Karpas-422 (cell line): ENCODE measurements around the gene TMC4. TPM values are rescaled to one million over a fixed set of nuclear protein-coding genes. Genes with fewer than 3 reads are reported as not detected.
"Not testable (repeated sequence)": the region's sequence is repeated elsewhere in the genome, so short reads cannot be mapped to it uniquely, and the experiment has no call there.

Source experiments
- DNase-seq: peaks from one replicate; pipeline ENCODE4 v3.0.0-alpha.2; 2015
- H2AFZ ChIP-seq: fragments of 200-600 bp; sonication (generic); 2 replicates; pipeline ENCODE4 v1.6.1; 2014; ENCODE audit warnings: antibody characterized with exemption, low read length, mixed read lengths
- H3K27ac ChIP-seq: fragments of 200-600 bp; sonication (generic); 2 replicates; pipeline ENCODE4 v1.5.1; 2014; ENCODE audit warnings: mild to moderate bottlenecking, low read length, moderate library complexity
- H3K27me3 ChIP-seq: fragments of 200-600 bp; sonication (generic); 2 replicates; pipeline ENCODE4 v1.6.1; 2014; ENCODE audit warnings: low read length, mixed read lengths
- H3K36me3 ChIP-seq: fragments of 200-600 bp; sonication (generic); 2 replicates; pipeline ENCODE4 v1.6.1; 2014; ENCODE audit warnings: low read length, mixed read lengths; ENCODE audit not compliant: insufficient read depth
- H3K4me1 ChIP-seq: fragments of 200-600 bp; sonication (generic); 2 replicates; pipeline ENCODE4 v1.6.1; 2014; ENCODE audit warnings: mild to moderate bottlenecking, low read length, mixed read lengths
- H3K4me2 ChIP-seq: fragments of 200-600 bp; sonication (generic); 2 replicates; pipeline ENCODE4 v1.6.1; 2014; ENCODE audit warnings: low read length, low read depth, mild to moderate bottlenecking; ENCODE audit not compliant: poor library complexity, severe bottlenecking
- H3K4me3 ChIP-seq: fragments of 200-600 bp; sonication (generic); 2 replicates; pipeline ENCODE4 v1.5.1; 2014; ENCODE audit warnings: mild to moderate bottlenecking, antibody characterized with exemption, low read length, mixed read lengths
- H3K79me2 ChIP-seq: fragments of 200-600 bp; sonication (generic); 2 replicates; pipeline ENCODE4 v1.6.1; 2014; ENCODE audit warnings: mild to moderate bottlenecking, low read length, mixed read lengths
- H3K9ac ChIP-seq: fragments of 200-600 bp; sonication (generic); 2 replicates; pipeline ENCODE4 v1.6.0; 2014; ENCODE audit warnings: low read length
- H3K9me2 ChIP-seq: fragments of 200-600 bp; sonication (generic), shearing (Covaris generic); replicated peaks from 2 replicates; pipeline ENCODE4 v1.6.0; 2014; ENCODE audit warnings: mild to moderate bottlenecking, low read length, moderate library complexity; ENCODE audit not compliant: insufficient read depth
- H3K9me3 ChIP-seq: fragments of 300-700, 200-600 bp; sonication (generic); 2 replicates; pipeline ENCODE4 v1.6.1; 2014; ENCODE audit warnings: low read length, mixed read lengths
- H4K20me1 ChIP-seq: fragments of 200-600 bp; sonication (generic); 2 replicates; pipeline ENCODE4 v1.6.1; 2014; ENCODE audit warnings: mild to moderate bottlenecking, antibody characterized with exemption, low read length, low read depth; ENCODE audit not compliant: insufficient read depth
- total RNA-seq: library from RNA; depleted of rRNA; stranded (reverse); fragments of >200 nt; shearing (Covaris generic); gene quantifications from 2 replicates; pipeline ENCODE4 v1.2.3, GENCODE V29; 2014; ENCODE audit warnings: low replicate concordance

The TMC4 gene
- total RNA-seq, 1 experiment from 2014 or later = not detected

DNA sequence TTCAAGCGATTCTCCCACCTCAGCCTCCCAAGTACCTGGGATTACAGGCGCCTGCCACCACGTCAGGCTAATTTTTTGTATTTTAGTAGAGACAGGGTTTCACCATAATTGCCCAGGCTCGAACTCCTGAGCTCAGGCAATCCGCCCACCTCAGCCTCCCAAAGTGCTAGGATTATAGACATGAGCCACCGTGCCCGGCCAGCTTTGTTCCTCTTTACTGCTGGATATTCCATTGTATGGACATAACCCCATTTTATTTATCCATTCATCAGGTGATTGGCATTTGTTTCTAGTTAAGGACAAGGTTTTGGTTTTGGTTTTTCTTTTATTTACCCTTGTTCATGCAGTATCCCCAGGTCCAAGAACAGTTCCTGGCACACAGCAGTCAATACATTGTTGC lies 23.6 kb upstream of the TMC4 start:
- peaks cover 5% of the 10 kb centered on the region for H4K20me1 ChIP-seq
- H3K9me3 ChIP-seq = no peaks in the 10 kb centered on the region
- peaks cover 18% of the 10 kb centered on the region for H3K36me3 ChIP-seq
- H3K9me2 ChIP-seq = no peaks in the 10 kb centered on the region
- no peak for DNase-seq
- no peak overlapping the region for H2AFZ ChIP-seq
- no peaks in the 10 kb centered on the region for H3K27me3 ChIP-seq
- no peak overlapping the region for H3K4me2 ChIP-seq
- no peak overlapping the region for H3K4me3 ChIP-seq
- H3K9ac ChIP-seq = no peak overlapping the region
- H3K79me2 ChIP-seq = peaks cover 29% of the 10 kb centered on the region
- H3K4me1 ChIP-seq = peaks cover 27% of the 10 kb centered on the region
- no peak overlapping the region for H3K27ac ChIP-seq

GRCh38 chr19:54194463-54194862 lies 21.5 kb upstream of the TMC4 start:
- not testable (repeated sequence) for H3K9ac ChIP-seq, H3K27me3 ChIP-seq, H3K9me3 ChIP-seq, H4K20me1 ChIP-seq, DNase-seq, H3K27ac ChIP-seq, H3K4me3 ChIP-seq, H2AFZ ChIP-seq, H3K4me2 ChIP-seq, H3K9me2 ChIP-seq
- Histone ChIP-seq H3K79me2 (peaks cover 23% of the 10 kb centered on the region), H3K4me1 (peaks cover 17% of the 10 kb centered on the region), H3K36me3 (peaks cover 13% of the 10 kb centered on the region; the same call in 1 of the 2 replicates)

DNA sequence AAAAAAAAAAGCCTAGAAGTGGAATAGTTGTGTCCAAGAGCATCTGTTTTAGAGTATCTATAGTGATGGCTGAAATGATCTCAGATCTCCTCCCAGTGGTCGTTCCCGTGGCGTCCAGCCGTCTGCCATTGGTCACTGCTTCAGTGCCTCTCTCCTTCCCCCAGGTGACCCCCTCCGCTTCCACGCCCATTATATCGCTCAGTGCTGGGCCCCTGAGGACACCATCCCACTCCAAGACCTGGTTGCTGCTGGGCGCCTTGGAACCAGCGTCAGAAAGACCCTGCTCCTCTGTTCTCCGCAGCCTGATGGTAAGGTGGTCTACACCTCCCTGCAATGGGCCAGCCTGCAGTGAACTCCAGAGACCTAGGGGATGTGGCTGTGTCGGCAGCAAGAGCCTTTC lies 20.1 kb upstream of the TMC4 start:
- H3K27ac ChIP-seq = no peak overlapping the region
- no peak for DNase-seq
- H3K9ac ChIP-seq = 0 out of 2 replicates have a peak overlapping the region, but pooled peaks have one; percentile 15
- no peaks in the 10 kb centered on the region for H3K9me3 ChIP-seq
- H3K4me2 ChIP-seq = no peak overlapping the region
- H3K4me1 ChIP-seq = peaks cover 20% of the 10 kb centered on the region
- no peaks in the 10 kb centered on the region for H3K27me3 ChIP-seq
- H3K4me3 ChIP-seq = no peak overlapping the region
- H3K79me2 ChIP-seq = peaks cover 34% of the 10 kb centered on the region
- no peak overlapping the region for H2AFZ ChIP-seq
- no peaks in the 10 kb centered on the region for H3K9me2 ChIP-seq
- H4K20me1 ChIP-seq = no peaks in the 10 kb centered on the region
- H3K36me3 ChIP-seq = peaks cover 13% of the 10 kb centered on the region; the same call in 1 of the 2 replicates

DNA sequence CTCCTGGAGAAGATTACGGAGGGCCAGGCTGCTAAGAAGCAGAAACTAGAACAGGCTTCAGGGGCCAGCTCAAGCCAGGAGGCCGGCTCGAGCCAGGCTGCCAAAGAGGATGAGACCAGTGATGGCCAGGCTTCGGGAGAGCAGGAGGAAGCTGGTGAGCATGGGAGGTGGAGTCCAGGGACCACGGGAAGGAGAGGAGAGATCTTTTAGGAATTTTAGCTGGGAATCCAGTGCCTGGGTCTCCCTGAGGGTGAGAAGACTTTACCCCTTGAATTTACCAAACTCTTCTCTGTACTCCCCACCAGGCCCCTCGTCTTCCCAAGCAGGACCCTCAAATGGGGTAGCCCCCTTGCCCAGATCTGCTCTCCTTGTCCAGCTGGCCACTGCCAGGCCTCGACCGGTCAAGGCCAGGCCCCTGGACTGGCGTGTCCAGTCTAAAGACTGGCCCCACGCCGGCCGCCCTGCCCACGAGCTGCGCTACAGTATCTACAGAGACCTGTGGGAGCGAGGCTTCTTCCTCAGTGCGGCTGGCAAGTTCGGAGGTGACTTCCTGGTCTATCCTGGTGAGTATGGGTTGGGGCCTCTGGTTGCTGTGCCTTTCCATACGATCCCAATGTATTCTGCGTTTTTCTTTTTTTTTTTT lies 19.0 kb upstream of the TMC4 start:
- no peaks in the 10 kb centered on the region for H4K20me1 ChIP-seq
- H3K36me3 ChIP-seq = peaks cover 17% of the 10 kb centered on the region; the same call in 1 of the 2 replicates
- no peaks in the 10 kb centered on the region for H3K9me3 ChIP-seq
- peak overlapping the region; percentile 87 for H3K9ac ChIP-seq
- H3K9me2 ChIP-seq = no peaks in the 10 kb centered on the region
- peak overlapping the region; percentile 38; the same call in 1 of the 2 replicates for H2AFZ ChIP-seq
- H3K27me3 ChIP-seq = no peaks in the 10 kb centered on the region
- H3K27ac ChIP-seq = peak overlapping the region; percentile 83
- H3K4me1 ChIP-seq = peaks cover 22% of the 10 kb centered on the region
- peak overlapping the region; percentile 73 for H3K4me3 ChIP-seq
- peak overlapping the region; percentile 76 for H3K4me2 ChIP-seq
- no peak for DNase-seq
- H3K79me2 ChIP-seq = peaks cover 44% of the 10 kb centered on the region

- H2AFZ ChIP-seq = peak within 1 kb of the TSS; percentile 95
- DNase-seq = peak; percentile 97
- no peaks in the 10 kb centered on the region for H3K9me3 ChIP-seq
- peaks cover 17% of the 10 kb centered on the region; the same call in 1 of the 2 replicates for H3K36me3 ChIP-seq
- no peaks in the 10 kb centered on the region for H3K27me3 ChIP-seq
- H3K79me2 ChIP-seq = peaks cover 47% of the 10 kb centered on the region
- no peaks in the 10 kb centered on the region for H4K20me1 ChIP-seq
- no peaks in the 10 kb centered on the region for H3K9me2 ChIP-seq
- peak within 1 kb of the TSS; percentile 87 for H3K9ac ChIP-seq
- peak within 1 kb of the TSS; percentile 83 for H3K27ac ChIP-seq
- H3K4me1 ChIP-seq = peaks cover 22% of the 10 kb centered on the region
- H3K4me3 ChIP-seq = peak within 1 kb of the TSS; percentile 73
- peak within 1 kb of the TSS; percentile 76 for H3K4me2 ChIP-seq
Observed at GRCh38 chr19:54191011-54191810, 18.3 kb upstream of the TMC4 start, which contains the start of gene TSEN34. TSEN34 (plus strand) TSS chr19:54191308; CDS start chr19:54191365, 57 bp downstream.

DNA sequence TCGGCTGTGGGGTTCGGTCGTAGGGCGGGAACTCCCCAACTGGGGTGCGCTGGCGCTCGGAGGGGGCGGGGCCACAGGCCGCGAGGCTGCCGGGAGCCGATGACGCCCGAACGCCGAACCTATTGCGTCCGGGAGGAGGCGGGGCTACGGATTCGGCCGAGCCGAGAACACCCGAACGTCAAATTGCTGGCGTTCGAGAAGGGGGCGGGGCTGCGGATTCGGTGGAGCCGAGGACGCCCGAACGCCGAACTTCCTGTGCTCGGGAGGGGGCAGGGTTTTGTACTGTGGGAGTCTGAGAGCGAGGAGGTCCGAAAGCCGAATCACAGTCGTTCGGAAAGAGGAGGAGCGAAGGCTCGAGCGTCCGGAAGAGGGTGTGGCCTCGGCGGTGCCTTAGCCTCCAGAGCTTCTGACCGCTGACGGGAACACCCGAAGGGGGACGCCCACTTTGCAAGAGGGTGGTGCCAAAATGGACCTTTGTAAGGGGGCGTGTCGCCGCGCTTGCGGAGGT lies 17.6 kb upstream of the TMC4 start:
- peaks cover 17% of the 10 kb centered on the region; the same call in 1 of the 2 replicates for H3K36me3 ChIP-seq
- H3K27me3 ChIP-seq = no peaks in the 10 kb centered on the region
- peak overlapping the region; percentile 87 for H3K9ac ChIP-seq
- peak overlapping the region; percentile 73 for H3K4me3 ChIP-seq
- H3K79me2 ChIP-seq = peaks cover 47% of the 10 kb centered on the region
- peak overlapping the region; percentile 76 for H3K4me2 ChIP-seq
- H3K4me1 ChIP-seq = peaks cover 22% of the 10 kb centered on the region
- H3K27ac ChIP-seq = peak overlapping the region; percentile 83
- DNase-seq = peak; percentile 100
- H3K9me3 ChIP-seq = no peaks in the 10 kb centered on the region
- H2AFZ ChIP-seq = peak overlapping the region; percentile 95
- H3K9me2 ChIP-seq = no peaks in the 10 kb centered on the region
- H4K20me1 ChIP-seq = no peaks in the 10 kb centered on the region

DNA sequence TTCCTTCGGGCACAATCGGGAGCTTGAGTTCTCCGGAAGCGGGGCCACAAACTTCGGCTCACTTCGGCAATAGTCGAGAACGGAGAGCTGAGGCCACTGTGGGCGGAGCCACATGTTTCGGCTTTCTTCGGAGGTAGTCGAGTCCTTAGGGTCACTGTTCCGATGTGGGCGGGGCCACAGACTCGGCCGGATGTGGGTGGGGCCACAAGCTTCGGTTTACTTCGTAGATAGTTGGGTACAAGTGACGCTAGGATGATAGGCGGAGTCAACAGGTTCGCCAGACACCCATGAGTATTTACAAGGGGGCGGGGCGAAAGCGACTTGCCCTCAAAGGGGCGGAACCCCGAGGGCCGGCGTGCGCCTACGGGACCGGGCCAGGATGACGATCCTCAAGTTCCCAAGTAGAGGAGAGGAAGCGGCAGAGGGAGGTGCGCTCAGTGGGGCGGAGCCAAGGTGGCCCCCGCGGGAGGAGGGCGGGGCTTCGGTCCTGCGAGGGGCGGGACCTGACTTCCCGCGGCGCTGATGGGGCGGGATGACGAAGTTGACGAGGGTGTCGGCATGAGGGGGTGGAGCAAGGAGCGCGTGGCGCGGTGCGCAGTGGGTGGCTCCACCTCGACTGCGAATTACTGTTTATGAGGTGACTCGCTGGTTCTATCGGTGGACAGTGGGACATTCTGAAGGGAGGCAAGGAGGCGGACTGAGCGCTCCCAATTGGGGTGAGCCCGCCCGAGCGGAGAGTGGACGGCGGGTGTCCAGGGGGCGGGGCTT lies 17.0 kb upstream of the TMC4 start:
- H2AFZ ChIP-seq = no peak overlapping the region; the same call in 1 of the 2 replicates
- no peaks in the 10 kb centered on the region for H4K20me1 ChIP-seq
- DNase-seq = peak; percentile 100
- H3K36me3 ChIP-seq = peaks cover 17% of the 10 kb centered on the region; the same call in 1 of the 2 replicates
- peak overlapping the region; percentile 90 for H3K4me2 ChIP-seq
- peaks cover 47% of the 10 kb centered on the region for H3K79me2 ChIP-seq
- H3K9me2 ChIP-seq = no peaks in the 10 kb centered on the region
- peak overlapping the region; percentile 83 for H3K27ac ChIP-seq
- peak overlapping the region; percentile 76 for H3K4me3 ChIP-seq
- no peaks in the 10 kb centered on the region for H3K27me3 ChIP-seq
- H3K4me1 ChIP-seq = peaks cover 22% of the 10 kb centered on the region
- peak overlapping the region; percentile 90 for H3K9ac ChIP-seq
- no peaks in the 10 kb centered on the region for H3K9me3 ChIP-seq
